Fibroblast of gingiva (primary cell): ENCODE results near the gene PDP2.
"Not testable (repeated sequence)": the region's sequence is repeated elsewhere in the genome, so short reads cannot be mapped to it uniquely, and the experiment has no call there.

Experiments
- DNase-seq: peaks from one replicate; pipeline ENCODE4 v3.0.0-alpha.2; 2011; ENCODE audit warnings: low read depth

Gene PDP2

DNA sequence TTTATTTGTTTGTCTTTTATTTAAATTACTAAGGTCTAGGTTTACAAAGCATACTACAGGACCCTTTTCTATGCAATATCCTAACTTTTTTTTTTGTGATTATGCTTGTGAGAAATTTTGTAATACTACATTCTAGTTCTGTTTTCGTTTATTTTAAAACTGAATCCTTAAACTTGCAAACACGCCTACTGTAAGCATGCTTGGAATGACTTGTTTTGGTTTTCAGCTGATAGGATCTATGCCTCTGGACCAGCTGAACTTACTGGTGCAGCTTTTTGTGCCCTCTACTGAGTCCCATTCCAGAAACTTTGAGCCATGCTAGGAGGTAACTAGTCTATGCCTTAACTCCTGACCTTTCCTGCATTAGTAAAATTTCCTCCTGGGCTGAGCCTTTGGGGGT is 6.0 kb downstream of the PDP2 start:
- DNase-seq: peak; percentile 50

DNA sequence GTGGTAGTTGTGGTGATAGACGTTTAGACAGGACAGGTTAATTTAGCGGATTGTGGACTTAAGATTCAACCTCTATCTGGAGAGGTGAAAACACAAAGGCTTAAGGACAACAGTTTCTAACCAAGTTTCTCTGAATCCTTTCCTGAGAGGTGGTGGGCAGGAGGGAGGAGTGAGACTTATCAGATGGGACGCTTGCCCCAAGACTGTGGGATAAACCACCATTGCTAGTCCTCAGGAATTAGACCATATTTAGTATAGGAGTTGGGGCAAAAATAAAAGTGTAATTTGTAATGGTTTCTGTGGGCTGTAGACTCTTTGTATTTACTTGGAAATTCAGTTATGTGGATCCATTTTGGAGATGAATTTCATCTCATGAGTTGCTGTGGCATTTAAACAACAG is 6.6 kb downstream of the PDP2 start:
- DNase-seq: no peak

DNA sequence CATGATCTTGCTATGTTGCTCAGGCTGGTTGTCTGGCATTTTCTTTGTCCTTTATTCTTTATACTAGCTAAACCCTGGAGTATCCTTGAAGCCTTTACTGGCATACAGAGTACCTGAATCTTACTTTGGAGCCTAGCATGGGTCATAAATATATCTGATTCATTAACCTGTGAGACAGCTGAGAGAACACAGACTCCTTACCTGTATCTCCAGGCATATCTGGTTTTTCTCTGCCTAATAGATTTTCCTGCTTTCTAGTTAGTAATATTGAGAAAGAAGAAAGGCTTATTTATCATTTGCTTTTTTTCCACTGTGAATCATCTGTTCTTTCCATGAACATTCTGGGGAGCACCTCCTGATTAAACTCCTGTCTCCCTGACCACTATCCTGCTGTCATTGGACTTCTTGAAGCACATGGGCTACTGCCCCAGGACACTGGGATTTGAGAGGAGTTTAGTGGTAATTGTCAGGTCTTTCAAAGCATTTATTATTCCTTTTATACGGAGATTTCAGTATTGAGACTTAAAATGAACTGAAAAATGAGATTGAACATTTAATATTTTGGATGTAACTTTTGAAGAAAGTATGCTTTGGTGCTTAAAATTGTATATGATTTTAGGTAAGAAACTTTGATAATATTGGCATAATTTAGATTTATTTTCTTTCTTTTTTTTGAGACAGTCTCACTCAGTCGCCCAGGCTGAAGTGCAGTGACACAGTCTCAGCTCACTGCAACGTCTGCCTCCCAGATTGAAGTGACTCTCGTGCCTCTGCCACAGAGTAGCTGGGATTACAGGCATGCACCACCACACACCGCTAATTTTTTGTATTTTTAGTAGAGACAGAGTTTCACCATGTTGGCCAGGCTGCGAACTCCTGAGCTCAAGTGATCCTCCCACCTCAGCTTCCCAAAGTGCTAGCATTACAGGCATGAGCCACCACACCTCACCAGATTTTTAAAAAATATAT is 8.6 kb downstream of the PDP2 start:
- DNase-seq: no peak

DNA sequence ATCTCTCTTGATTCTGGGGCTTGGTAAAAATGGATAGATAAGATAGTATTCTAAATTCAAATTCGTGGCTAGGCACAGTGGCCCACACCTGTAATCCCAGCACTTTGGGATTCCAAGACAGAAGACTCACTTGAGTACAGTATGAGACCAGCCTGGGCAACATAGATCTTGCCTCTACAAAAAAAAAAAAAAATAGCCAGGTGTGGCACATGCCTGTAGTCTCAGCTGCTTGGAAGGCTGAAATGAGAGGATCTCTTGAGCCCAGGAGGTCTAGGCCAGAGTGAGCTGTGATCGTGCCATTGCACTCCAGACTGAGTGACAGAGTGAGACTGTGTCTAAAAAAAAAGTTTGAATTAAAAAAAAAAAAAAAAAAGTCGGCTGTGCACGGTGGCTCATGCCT is 9.3 kb downstream of the PDP2 start:
- DNase-seq: no peak

DNA sequence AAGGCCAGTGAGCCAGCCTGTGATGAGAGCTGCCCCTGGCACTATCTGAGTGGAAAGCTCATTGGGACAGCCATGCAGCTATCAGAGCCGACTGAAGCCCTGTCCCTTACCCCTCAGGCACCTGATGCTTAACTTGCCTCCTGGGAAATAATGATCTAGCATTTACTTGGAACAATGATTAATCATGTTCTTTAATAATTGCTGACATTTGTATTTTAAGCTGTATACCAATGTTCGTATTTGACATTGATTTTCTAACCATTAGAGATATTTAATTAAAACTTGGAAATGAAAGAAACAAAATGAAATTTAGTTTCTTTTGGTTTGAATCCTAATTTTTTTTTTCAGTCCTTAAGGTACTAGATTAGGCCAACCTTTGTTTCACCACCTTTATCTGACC is 10.5 kb downstream of the PDP2 start:
- DNase-seq: no peak

DNA sequence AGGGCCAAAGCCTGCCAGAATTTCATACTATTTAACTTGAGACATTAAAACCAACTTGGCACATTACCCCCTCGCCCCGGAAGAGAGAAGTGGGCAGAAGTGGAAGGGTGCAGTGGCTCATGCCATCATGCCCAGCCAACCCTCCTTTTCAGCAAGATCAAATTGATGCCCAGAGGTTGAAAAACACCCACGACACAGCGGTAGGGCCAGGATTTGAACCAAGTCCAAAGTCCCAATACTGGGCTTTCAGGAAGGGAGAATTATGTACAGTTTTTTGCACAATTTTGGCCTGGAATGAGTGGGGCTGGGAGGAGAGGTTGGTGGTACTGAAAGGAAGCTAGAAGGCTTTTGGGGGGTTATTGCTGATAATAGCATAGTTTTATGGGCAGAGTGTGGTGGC is 11.0 kb downstream of the PDP2 start:
- DNase-seq: no peak

DNA sequence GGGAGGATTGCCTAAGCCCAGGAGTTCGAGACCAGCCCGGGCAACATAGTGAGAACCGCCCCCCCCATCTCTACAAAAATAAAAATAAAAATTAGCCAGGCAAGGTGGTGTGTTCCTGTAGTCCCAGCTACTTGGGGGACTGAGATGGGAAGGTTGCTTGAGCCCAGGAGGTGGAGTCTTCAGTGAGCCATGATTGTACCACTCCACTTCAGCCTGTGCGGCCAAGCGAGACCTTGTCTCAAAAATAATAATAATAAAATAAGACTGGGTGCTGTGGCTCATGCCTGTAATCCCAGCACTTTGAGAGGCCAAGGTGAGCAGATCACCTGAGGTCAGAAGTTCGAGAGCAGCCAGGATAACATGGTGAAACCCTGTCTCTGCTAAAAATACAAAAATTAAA is 11.5 kb downstream of the PDP2 start:
- no peak for DNase-seq

DNA sequence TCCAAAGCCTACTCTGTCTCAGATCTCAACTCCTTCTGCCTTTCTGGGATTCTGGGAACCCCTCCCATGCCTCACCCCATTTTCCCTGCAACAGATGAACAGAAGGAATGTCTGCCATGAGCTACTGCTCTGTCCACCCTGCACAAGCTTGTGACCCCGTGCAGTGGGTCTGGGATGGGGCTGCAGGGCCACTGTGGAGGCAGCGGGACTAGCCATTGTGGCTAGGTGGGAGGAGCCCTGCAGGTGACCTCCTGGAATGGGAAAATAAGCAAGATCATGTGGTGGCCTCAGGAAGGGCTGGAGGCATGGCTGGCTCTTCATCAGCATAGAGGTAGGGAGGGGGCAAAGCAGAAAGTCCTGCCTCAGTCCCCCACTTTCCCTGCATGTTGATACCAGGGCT is 13.7 kb downstream of the PDP2 start:
- DNase-seq: no peak

DNA sequence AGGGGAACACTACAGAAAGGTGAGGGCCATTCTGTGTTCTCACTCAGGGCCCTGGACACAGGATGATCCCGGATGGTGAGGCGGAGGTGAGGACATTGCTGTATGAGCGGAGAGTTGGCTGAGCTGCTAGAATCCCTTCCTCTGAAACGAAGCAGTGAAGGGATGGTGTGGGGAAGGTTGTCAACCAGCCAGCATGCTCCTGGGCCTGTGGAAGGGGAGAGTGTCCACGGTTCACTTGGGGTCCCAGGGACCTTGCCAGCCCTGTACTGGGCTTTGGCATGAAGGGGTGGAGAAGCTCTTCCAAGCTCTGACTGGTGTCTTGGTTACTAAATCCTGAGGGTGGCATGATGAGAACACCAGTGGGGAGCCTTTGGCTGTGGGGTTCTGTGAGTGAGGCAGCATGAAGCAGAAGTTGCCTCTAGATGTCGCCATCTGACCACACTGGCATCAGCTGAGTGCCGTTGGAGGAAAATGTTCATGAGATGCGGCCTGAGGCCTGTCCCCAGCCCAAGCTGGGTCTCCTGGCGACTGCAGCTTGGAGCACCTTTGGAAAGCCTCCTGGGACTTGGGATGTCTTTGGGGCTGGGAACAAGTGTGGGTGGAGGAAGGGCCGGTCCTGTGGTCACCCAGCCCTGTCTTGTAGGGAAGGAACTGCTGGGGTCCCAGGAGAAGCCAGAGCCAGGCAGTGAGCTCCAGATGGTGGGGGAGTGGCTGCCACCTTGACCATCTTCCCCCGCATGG is 14.8 kb downstream of the PDP2 start:
- DNase-seq: peak; percentile 64

DNA sequence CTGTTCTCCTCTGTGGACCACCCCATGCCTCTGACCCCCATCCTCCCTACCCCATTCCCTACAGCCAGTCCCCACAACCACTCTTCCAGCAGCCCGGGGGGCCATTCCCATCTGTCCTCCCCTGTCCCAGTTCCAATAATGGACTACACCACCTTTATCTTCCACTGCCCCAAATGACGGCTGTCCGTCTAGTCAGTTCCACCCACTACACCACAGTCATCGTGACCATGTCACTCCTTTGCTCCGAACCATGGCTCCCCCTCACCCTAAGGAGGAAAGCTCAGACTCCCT is 15.3 kb downstream of the PDP2 start:
- DNase-seq: no peak

DNA sequence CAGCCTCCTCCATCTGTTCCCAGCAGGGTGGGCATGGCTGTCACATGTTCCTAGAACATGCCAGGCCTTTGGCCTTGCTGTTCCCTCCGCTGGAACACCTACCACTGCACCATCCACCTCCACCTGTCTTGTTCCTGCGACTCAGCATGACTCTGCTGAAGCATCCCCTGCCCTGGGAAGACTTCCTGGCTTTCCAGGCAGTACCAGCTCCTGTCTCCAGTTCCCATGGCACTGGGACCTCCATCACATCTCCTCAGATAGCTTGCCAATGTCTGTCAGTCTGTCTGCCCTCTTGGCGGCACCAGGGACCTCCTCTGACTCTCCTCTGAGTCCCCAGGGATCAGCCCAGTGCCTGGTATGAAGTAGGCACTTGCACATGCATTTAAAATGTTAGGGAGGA is 15.7 kb downstream of the PDP2 start:
- DNase-seq: no peak

DNA sequence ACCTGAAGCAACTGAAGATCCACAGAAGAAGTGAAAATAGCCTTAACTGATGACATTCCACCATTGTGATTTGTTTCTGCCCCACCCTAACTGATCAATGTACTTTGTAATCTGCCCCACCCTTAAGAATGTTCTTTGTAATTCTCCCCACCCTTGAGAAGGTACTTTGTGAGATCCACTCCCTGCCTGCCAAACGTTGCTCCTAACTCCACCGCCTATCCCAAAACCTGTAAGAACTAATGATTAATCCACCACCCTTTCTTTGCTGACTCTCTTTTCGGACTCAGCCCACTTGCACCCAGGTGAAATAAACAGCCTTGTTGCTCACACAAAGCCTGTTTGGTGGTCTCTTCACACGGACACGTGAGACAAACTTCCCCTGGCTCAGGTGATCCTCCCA is 16.4 kb downstream of the PDP2 start:
- not testable (repeated sequence) for DNase-seq

DNA sequence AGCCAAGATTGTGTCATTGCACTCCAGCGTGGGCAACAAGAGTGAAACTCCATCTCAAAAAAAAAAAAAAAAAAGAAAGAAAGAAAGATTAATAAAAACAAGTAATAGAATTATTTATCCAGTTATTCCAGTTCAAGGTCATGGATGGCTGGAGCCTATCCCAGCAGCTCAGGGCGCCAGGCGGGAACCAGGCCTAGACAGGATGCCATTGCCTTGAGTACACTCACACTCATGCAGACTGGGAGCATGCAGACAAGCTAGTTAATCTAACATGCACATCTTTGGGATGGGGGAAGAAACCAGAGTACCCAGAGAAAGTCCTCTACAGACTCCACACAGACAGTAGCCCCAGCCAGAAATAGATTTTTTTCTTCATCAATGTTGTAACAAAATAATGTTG is 17.9 kb downstream of the PDP2 start:
- DNase-seq: peak; percentile 46

DNA sequence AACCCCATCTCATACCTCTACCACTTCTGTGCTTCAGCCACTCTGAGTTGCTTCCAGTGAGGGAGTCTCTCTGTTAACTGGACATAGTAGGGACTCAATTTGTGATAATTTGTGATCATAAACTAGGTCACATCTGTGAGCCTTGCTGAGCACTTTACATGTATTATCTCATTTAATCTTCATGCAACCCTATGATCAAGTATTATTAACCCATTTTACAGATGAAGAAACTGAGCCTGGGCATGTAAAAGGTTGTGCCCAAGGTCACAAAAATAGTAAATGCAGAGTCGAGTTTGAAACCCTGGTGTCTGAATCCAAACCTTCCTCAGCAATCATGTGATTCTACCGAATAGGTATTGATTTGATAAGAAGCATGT is 18.6 kb downstream of the PDP2 start:
- DNase-seq: no peak

DNA sequence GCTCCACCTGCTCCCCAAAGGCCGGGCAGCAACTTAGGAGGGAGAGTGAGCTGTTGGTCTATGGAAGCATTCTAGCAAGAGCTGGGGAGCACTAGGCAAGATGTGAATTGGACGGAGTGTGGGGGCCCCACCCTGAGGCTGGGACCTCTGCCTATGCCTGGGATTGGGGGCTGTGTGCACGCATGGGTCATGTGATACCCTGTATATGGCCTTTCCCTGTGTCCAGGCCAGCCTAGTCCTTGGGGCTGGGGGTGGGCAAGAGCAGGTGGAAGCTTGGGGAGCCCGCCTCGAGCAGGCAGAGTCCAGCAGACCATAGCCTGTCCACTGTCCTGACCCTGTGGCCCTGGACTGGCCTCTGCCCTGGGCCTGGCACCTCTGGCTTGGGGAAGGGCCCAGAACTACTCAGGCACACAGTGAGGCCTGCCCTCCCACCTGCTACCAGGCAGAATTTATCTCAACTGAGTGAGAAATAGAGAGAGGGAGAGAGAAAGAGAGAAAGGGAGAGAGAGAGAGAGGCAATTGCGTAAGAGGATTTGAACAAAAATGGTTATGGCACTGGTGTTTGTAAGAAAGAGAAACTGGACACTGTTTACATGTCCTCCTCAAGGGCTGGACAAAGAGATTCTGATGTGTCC is 19.1 kb downstream of the PDP2 start:
- peak; percentile 79 for DNase-seq

DNA sequence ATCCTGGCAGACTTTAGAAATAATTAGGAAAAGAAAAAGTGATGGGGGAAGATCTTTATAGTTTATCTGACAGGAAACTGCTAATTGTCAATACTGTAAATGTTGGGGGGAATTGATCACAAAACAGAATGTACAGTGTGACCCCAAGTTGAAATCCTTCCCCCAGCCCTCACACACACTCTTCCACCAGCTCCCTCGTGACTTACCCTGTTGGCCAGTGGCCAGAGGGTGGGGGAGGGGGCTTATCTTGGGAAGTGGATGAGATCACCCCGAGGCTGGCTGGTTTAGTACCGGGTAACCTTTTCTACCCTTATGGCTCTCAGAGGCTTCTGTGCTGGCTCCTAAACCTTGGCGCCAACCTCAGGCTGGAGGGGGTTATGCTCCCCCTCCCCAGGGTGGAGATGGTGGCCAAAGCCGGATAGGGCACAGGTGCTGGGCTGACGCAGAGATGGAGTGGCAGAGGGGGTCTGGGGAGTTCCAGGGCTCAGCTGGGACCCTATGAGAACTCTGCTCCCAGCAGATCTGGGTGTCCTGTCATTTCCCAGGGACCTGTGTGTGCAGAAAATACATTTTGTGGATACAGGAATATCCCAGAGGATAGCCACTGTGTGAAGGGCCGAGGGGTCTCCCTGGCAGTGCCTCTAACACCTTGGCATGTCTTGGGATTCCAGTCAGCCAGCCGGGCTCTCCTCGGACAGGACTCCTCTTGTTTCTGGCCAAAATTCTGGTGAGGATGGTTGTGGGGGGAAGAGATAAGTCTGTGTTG is 19.8 kb downstream of the PDP2 start:
- DNase-seq: no peak

DNA sequence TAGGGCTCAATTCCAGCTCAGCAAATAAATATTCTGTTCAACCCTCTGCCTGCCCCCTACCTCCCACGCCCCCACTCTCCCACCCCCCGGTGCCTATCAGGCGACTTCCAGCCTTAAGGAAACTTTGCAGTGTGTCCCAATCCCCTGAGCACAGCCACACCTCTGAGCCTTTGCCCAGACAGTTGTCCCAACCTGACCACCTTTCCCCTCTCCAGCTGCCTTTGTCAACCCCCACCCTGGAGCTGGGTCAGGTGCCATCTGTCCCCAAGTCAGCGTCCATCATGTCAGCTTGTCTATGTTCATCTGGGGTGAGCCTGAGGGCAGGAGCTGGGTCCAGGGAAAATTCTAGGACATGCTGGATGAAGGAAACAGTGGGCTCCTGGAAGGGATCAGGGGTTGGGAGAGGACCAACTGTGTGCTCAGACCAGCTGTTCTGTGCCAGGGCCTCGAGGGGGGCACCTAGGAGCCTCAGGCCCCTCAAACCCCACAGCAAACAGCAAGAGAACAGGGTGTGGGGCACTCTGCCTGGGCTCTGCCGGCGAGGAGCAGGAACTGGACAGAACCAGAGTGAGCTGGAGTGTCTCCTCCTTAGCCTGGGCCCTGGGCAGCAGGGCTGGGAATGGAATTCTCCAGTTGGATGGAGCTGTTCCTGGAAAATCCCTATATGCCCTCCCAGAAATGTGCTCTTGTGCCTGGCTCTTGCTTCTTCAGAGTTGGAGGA is 20.6 kb downstream of the PDP2 start:
- DNase-seq: no peak

DNA sequence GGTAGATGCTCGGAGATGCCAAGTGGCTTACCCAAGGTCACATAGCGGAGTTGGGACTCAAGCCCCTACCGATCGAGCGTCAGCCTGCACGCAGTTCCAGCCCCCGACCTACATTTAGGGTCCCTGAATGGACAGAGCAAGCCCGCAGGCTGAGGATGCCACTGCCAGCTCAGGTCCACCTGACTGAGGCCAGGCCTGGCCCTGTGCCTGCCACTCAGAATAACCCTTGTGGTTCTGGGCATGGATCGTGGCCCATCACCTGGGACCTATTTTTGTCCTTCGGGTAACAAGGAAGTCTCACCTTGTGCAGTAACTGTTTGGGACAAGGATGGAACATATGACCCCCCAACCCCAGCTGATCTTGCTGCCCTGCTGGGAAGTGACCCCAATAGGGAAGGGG is 21.3 kb downstream of the PDP2 start:
- DNase-seq: no peak

DNA sequence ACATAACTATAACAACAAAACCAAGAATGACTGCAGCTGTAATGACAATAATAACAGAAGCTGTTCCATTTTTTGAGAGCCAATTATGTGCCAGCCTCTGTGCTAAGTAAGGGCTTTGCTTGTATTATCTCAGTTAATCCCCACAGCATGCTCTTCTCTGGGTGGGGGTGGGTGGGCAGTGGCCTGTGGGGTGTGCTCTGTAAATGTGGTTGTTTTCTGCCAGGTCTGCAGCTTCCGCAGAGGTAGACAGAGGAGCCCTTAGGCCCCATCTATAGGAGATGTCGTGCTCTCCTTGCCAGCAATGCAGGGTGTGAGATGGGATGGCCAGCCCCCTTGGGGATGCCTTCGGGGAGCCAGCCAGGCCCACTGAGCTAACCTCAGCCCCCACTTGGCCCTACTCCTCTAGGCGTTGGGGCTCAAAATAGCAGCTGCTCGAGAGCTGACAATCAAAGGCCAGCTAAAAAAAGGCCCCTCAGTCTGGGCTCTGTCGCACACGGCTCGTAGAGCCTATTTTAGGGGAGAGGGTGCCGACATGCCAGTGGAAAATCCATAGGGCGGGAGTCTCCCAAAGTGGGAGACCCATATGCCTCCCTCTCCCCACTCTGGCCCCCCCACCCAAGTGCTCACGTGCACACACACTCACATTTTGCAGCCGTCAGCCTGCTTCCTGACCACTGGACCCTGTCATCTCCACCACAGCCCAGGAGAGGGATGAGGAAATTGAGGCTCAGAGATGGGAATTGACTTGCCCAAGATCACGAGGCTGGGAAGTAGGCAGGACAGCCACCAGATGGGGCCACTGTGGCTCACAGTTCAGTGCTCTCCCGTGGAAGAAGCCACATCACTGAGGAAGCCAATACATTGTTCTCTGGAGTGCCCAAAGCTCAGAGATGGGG is 22.6 kb downstream of the PDP2 start:
- DNase-seq: no peak

DNA sequence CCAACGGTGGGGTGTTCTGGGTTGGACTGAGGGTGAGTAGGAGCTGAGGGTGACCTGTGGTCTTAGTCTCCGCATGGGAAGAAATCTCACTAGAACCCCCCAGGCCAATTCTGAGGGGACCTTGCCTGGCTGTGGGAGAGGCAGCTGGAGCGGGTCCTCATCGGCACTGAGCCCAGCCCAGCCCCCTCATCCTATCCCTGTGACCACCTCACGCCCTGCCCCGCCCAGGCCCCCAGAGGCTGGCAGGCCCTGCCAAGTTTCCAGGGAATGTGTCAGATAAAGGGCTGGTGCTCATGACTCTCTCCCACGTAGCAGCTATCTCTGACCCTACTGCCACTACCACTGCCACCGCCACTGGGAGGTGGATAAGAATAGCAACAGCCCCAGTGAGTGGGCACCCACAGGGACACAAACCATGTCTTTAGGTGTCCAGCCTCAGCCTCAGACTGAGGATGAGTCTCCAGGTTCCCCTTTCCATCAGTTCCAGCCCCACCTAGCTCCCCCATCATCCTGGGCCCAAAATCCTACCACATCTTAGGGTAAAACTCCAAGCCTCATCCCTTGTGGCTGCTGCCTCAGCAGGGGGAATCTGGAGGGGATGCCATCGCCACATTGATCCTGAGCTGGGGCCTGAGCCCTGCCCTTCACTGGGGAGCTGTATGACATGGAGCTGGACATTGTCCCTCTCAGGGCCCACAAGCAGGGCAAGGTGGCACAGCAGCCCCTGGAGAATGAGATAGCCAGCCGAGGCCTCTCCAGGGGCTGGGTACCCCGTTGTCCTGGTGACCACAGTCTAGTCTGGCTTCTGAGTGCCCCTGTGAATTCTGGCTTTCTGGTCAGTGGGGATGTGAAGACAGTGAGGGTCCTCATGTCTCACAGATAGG is 23.5 kb downstream of the PDP2 start:
- no peak for DNase-seq
